ENCODE results near the gene MICAL3.

GRCh38 chr22:17829695-17830042, 194.7 kb downstream of the MICAL3 start:
- no peak for TF ChIP-seq EZH2 (IDR thresholded peaks at IDR 0.05; ENCODE audit: low read length, unreplicated experiment)
- TF ChIP-seq, protein P1, sequence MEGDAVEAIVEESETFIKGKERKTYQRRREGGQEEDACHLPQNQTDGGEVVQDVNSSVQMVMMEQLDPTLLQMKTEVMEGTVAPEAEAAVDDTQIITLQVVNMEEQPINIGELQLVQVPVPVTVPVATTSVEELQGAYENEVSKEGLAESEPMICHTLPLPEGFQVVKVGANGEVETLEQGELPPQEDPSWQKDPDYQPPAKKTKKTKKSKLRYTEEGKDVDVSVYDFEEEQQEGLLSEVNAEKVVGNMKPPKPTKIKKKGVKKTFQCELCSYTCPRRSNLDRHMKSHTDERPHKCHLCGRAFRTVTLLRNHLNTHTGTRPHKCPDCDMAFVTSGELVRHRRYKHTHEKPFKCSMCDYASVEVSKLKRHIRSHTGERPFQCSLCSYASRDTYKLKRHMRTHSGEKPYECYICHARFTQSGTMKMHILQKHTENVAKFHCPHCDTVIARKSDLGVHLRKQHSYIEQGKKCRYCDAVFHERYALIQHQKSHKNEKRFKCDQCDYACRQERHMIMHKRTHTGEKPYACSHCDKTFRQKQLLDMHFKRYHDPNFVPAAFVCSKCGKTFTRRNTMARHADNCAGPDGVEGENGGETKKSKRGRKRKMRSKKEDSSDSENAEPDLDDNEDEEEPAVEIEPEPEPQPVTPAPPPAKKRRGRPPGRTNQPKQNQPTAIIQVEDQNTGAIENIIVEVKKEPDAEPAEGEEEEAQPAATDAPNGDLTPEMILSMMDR (conservative IDR thresholded peaks at IDR 0.05; ENCODE audit: low read depth, low read length), result no peak
